HG02623 (cell line): Measurements from ENCODE around the gene PYROXD2.

Experiments
- ATAC-seq: cut with Tn5 transposase; IDR thresholded peaks from one replicate; pipeline ENCODE4 v1.9.1; 2021; ENCODE audit warnings: moderate library complexity; ENCODE audit not compliant: unreplicated experiment

Gene PYROXD2

DNA sequence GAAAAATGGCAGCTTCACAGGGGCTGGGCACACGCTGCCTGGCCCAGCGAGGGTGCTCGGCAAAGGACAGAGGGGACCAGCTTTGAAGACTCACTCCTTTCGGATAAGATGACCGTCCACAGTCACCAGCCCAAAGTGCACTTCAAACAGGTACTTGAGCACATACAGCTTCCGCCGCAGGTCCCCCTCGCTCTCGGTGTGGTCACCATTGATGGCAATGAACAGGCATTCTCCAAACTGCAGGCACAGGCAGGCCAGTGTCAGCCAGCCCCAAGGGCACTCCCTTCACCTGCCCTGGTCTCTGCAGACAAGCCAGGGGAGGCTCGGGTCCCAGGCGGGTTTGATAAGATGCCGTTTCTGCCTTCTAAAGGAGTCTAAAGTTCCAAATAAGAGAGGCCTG lies 20.2 kb upstream of the PYROXD2 start:
- no peak for ATAC-seq

- ATAC-seq, result no peak
Observed at GRCh38 chr10:98433881-98434732, 19.1 kb upstream of the PYROXD2 start.

GRCh38 chr10:98433371-98433770 lies 18.4 kb upstream of the PYROXD2 start:
- ATAC-seq, result no peak

- ATAC-seq, result no peak
Observed at GRCh38 chr10:98432330-98432729, 17.3 kb upstream of the PYROXD2 start.

DNA sequence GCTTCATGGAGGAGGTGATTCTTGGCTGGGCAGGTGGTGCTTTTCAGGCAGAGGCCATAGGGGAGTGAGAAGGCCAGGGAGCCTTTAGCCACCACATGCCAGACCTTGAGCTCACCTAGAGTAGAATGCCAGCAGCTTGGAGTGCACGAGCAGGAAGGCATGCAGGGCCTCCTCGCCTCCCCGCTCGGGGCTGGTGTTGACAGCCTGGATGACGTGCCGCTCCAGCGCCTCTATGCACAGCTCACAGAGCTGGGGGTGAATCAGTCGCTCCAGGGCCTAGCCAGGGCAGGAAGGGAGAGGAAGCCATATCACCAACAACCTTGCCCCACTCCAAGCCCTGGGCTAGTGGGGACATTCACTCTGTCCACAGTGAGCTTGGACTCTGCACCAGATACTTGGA lies 16.0 kb upstream of the PYROXD2 start:
- no peak for ATAC-seq

- no peak for ATAC-seq
Observed at GRCh38 chr10:98430427-98430826, 15.4 kb upstream of the PYROXD2 start.

GRCh38 chr10:98429320-98430072 lies 14.5 kb upstream of the PYROXD2 start:
- no peak for ATAC-seq

- no peak for ATAC-seq
Observed at GRCh38 chr10:98427011-98427515, 12.1 kb upstream of the PYROXD2 start.

- ATAC-seq, result peak; percentile 63
Observed at GRCh38 chr10:98425511-98426352, 10.8 kb upstream of the PYROXD2 start.

GRCh38 chr10:98424295-98425254 lies 9.6 kb upstream of the PYROXD2 start:
- ATAC-seq, result no peak

DNA sequence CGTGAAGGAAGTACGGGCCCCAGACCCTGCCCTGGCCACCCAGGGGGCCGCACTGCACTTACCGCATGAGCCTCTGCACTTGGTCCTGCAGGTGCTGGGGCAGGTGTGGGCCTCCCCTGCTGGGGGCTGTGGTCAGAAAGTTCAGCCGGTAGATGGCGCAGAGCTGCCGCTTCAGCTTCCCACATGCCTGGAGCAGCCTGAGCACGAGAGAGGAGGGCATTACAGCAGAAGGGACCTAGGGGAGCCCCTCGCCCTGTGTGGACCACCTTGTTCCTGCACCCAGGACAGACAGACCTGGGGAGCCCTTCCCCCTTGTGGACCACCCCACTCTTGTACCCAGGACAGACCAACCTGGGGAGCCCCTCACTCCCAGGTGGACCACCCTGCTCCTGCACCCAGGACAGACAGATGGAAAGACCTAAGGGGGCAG lies 8.7 kb upstream of the PYROXD2 start:
- ATAC-seq, result no peak

GRCh38 chr10:98422182-98422581 lies 7.2 kb upstream of the PYROXD2 start:
- ATAC-seq, result no peak

GRCh38 chr10:98420786-98421185 lies 5.8 kb upstream of the PYROXD2 start:
- ATAC-seq, result no peak

- no peak for ATAC-seq
Observed at GRCh38 chr10:98419469-98420261, 4.7 kb upstream of the PYROXD2 start.

DNA sequence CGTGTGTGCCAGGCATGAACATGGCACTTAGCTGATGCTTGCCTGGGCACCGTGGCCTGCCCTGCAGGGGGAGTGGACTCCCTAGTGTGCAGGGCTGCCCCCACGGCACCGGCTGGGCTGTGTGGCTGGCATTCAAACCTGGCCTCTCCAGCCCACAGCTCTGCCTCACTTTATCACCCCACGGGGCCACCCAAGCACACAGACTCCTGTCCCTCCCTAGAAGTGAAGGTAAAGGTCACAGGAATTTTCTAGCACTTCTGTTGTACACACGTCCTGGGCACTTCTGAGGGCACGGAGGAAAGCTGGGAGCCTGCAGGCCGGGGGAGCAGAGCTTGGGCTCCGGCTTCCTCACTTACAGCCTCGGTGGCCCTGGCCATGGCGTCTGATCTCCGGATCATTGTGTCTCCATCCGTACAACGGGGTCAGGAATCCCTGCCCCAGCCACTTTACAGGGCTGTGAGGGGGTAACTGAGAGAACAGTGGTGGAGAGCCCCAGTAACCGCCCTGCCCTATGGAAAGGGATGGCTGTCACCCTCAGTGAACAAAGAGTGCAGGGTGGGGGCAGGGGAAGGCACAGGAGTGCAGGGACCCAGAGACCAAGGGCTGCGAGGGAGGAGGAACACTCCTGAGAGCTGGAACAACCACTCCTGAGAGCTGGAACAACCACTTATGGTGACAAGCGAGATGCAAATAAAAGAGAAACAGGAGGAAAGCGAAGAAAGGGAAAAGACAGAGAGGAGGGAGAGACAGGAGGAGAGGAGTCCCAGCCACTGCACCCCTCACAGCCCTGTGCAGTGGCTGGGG lies 3.9 kb upstream of the PYROXD2 start:
- no peak for ATAC-seq

DNA sequence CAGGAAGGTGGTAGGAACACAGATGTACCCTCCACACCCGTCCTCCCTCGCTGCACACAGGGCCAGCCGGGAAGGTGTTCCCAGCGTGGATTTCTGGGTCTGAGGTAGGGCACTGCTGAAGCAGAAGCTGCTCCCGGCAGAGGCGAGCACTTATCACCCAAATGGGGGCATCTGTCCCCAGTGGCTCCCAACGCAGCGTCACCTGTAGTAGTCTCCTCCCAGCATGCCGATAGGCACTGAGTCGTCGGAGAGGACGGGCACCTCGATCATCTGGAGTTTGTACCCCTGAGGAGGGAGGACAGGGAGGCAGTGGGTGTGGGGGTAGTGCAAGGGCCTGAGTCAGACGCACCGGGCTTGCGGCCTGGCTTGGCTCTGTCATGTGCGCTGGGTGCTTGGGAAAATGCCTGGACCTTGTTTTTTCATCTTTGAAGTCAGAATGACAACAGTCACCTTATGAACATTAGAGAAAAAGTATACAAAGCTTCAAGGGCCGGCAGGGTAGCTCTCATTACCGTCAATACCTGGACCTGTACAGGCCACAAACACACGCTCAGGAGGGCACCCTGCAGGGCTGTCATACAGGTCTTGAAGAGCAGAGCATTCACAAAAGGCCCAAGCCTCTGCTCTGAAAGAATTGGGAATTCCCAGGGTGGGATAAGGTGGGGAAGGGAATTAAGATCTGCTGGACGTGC lies 3.1 kb upstream of the PYROXD2 start:
- ATAC-seq, result no peak

DNA sequence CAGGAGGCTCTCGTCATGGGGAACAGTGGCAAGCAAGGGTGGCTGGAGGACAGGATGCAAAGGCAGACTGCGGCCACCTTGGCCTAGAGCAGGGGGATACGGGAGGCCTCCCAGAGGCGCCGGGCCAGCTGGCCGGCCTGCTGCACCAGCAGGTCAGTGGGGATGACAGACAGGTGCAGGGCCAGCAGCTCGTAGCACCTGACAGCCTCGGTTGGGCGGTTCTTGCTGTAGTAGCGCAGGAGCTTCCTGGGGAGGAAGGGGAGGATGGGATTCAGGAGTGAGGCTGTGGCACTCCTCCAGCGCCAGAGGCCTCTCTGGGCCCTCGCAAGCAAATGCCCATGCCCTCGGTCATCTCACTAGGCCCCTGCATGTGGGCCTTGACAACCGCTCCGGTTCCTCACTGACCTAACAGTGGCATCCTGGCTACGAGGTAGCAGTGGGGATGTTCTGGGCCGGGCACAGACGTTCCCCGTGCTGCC lies 2.5 kb upstream of the PYROXD2 start:
- ATAC-seq, result no peak
